ENCODE results near the gene PPP1R2B.

DNA sequence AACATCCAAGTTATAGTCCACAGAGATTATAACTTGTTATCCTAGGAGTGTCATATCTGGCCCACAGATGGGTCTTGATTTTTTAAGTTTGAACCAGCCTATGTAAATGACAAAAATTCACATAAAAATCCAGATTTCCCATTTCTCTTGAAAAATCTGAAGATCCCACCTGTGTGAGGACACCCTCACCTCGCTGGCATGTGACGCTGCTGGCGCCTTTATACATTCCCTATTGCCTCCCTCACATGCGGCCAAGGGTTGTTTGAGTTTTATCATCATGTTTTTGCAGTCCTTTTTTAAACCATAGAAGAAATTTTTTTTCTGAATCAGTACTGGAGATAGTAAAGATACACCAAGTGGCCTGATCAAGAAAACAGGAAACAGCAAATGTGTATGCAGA is 25.9 kb upstream of the PPP1R2B start:
- TF ChIP-seq, protein P1, sequence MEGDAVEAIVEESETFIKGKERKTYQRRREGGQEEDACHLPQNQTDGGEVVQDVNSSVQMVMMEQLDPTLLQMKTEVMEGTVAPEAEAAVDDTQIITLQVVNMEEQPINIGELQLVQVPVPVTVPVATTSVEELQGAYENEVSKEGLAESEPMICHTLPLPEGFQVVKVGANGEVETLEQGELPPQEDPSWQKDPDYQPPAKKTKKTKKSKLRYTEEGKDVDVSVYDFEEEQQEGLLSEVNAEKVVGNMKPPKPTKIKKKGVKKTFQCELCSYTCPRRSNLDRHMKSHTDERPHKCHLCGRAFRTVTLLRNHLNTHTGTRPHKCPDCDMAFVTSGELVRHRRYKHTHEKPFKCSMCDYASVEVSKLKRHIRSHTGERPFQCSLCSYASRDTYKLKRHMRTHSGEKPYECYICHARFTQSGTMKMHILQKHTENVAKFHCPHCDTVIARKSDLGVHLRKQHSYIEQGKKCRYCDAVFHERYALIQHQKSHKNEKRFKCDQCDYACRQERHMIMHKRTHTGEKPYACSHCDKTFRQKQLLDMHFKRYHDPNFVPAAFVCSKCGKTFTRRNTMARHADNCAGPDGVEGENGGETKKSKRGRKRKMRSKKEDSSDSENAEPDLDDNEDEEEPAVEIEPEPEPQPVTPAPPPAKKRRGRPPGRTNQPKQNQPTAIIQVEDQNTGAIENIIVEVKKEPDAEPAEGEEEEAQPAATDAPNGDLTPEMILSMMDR (conservative IDR thresholded peaks at IDR 0.05 in 1 of 2, IDR thresholded peaks at IDR 0.05 in 1 of 2; ENCODE audit: low read depth in 1 of 2, low read length in 2 of 2), result no peak
- TF ChIP-seq EZH2 (IDR thresholded peaks at IDR 0.05; ENCODE audit: low read length, missing control alignments), result no peak
